Thymus (tissue), 11 donors: ENCODE measurements around the gene TUBGCP2. TPM values are rescaled to one million over a fixed set of nuclear protein-coding genes. Genes with fewer than 3 reads are reported as not detected.
"Not testable (repeated sequence)": the region's sequence is repeated elsewhere in the genome, so short reads cannot be mapped to it uniquely, and the experiment has no call there.

ENCODE experiments used
- DNase-seq, 9 donors: peaks; one replicate each; pipeline ENCODE4 v3.0.0-alpha.2; 2013; ENCODE audit warnings: low spot score in 9 of 9, low read depth in 6 of 9, missing footprints in 1 of 9
- H3K27ac ChIP-seq, 2 donors: one replicate each; pipeline ENCODE4 v1.5.1; 2013; ENCODE audit warnings: control low read depth in 1 of 2, low read depth in 1 of 2, low read length in 1 of 2, mild to moderate bottlenecking in 1 of 2, moderate library complexity in 1 of 2
- H3K27me3 ChIP-seq, 2 donors: one replicate each; pipeline ENCODE4 v1.5.1; 2013; ENCODE audit warnings: low read length in 1 of 2; ENCODE audit not compliant: control insufficient read depth in 2 of 2, insufficient read depth in 1 of 2
- H3K36me3 ChIP-seq, 2 donors: one replicate each; pipeline ENCODE4 v1.5.1; 2013; ENCODE audit warnings: low read length in 1 of 2, mild to moderate bottlenecking in 1 of 2, moderate library complexity in 1 of 2; ENCODE audit not compliant: control insufficient read depth in 2 of 2, insufficient read depth in 2 of 2
- H3K4me1 ChIP-seq, 2 donors: one replicate each; pipeline ENCODE4 v1.5.1; 2013; ENCODE audit warnings: low read length in 2 of 2; ENCODE audit not compliant: control insufficient read depth in 2 of 2, insufficient read depth in 2 of 2
- H3K4me3 ChIP-seq, 2 donors: one replicate each; pipeline ENCODE4 v1.5.1; 2013; ENCODE audit warnings: low read length in 2 of 2, control low read depth in 1 of 2, mild to moderate bottlenecking in 1 of 2
- H3K9me3 ChIP-seq, 2 donors: one replicate each; pipeline ENCODE4 v1.5.1; 2013; ENCODE audit warnings: low read length in 1 of 2, mild to moderate bottlenecking in 1 of 2; ENCODE audit not compliant: control insufficient read depth in 2 of 2, insufficient read depth in 1 of 2
- WGBS: extraction: QIAGEN DNeasy Blood & Tissue Kit; methylation state at CpG from one replicate; pipeline ENCODE4 v1.1.7; 2013; 5-methylcytosine and 5-hydroxymethylcytosine counted together
- polyA plus RNA-seq: library from polyadenylated mRNA; stranded (reverse); fragments of 200-250 nt; gene quantifications from one replicate; pipeline ENCODE4 v1.2.3, GENCODE V29; 2013
- total RNA-seq: library from RNA; stranded (reverse); fragments of 120-200 nt; gene quantifications from one replicate; pipeline ENCODE4 v1.2.4, GENCODE V29; 2013
- donor health status: healthy.

The TUBGCP2 gene
- total and polyA plus RNA-seq, 2 donors: 26.9 to 164 TPM

GRCh38 chr10:133268532-133268931 is 40.1 kb downstream of the TUBGCP2 start:
- H3K27me3 ChIP-seq: no peaks in the 10 kb centered on the region
- 96% methylated on average over 22 of the region's 22 CpGs for WGBS
- H3K4me3 ChIP-seq: no peak overlapping the region
- no peaks in the 10 kb centered on the region for H3K9me3 ChIP-seq
- peaks cover 0 to 3% of the 10 kb centered on the region in 2 donors for H3K4me1 ChIP-seq
- DNase-seq: no peak
- no peaks in the 10 kb centered on the region for H3K36me3 ChIP-seq
- no peak overlapping the region for H3K27ac ChIP-seq

DNA sequence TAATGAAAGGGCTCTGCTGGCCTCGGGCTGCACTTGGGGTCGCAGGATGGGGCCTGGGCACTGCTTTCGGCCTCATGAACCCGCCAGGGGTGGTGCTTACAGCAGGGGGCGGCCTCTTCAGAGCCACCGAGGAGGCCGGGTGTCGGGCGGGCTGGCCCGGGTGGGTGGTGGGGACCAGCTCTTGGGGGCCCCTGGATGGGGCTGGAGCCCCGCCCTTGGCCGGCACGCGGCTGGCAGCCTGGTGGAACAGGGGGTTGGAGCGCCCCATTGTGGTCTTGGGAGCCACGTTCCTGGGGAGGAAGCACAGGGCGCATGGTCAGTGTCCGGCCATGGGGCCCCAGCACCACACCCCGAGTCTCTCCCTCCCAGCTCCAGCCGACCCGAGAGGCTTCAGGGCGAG is 40.8 kb downstream of the TUBGCP2 start:
- Histone ChIP-seq H3K4me1 (peaks cover 0 to 5% of the 10 kb centered on the region in 2 donors), H3K27me3 (peaks cover 0 to 2% of the 10 kb centered on the region in 2 donors), H3K9me3 (no peaks in the 10 kb centered on the region), H3K36me3 (no peaks in the 10 kb centered on the region), H3K27ac (no peak overlapping the region), H3K4me3 (no peak overlapping the region)
- no peak for DNase-seq
- WGBS: 97% methylated on average over 22 of the region's 22 CpGs

DNA sequence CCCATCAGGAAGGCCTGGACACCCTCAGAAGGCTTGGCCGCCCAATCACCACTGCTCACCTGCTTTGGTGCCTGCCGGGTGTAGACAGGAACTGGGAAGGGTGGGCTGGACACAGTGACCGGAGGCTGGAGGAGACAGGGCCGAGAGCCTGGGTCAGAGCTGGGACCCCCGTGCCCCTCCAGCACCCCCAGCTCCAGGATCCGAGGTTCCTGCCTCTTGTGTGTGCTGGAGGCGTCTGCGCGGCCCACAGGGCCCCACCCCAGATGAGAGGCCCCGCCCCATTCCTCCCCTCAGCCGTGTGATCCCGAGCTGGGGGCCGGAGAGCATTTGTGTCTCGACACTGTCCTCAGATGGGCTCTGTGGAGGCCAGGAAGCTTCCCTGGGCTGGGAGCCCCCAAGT is 41.4 kb downstream of the TUBGCP2 start:
- Histone ChIP-seq H3K27me3 (peaks cover 0 to 7% of the 10 kb centered on the region in 2 donors), H3K9me3 (no peaks in the 10 kb centered on the region), H3K4me1 (peaks cover 2 to 10% of the 10 kb centered on the region in 2 donors), H3K4me3 (no peak overlapping the region), H3K27ac (no peak overlapping the region), H3K36me3 (no peaks in the 10 kb centered on the region)
- 96% methylated on average over 14 of the region's 14 CpGs for WGBS
- DNase-seq: no peak

DNA sequence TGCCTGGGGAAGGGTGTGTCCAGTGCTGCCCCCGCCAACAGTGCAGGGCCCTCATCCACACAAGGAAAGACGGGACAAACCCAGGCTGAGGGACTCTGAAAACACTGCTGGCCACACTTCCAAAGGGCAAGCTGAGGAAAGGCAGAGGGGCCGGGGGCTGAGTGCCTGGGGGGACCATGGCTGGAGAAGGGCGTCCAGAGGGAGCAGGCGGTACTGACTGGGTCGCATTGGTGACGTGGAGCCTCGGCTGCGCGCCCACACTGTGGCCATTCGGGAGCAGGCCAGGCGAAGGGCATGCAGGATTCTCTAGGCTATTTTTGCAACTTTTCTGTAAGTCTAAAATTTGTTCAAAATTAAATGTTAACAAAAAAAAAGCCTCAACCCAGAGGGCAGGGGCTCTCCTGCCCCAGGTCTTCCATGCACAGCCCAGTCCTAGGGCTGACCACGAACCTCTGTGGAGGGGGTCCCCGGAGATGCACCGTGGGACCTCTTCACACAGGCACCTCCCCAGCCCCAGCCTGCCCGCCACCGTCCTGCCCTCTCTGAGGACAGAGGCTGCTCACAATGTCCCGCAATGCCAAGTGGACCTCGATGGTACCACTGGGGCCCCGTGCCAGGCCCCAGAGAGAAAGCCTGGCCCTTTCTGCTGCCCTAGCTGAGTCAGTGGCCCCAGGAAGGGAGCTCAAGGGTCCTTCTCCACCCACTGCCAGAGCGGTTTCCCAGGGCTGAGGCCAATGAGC is 42.4 kb downstream of the TUBGCP2 start:
- H3K4me3 ChIP-seq: no peak overlapping the region
- 97% methylated on average over 21 of the region's 21 CpGs for WGBS
- no peaks in the 10 kb centered on the region for H3K9me3 ChIP-seq
- H3K4me1 ChIP-seq: peaks cover 3 to 15% of the 10 kb centered on the region in 2 donors
- no peak for DNase-seq
- H3K27ac ChIP-seq: no peak overlapping the region
- H3K36me3 ChIP-seq: no peaks in the 10 kb centered on the region
- peaks cover 0 to 9% of the 10 kb centered on the region in 2 donors for H3K27me3 ChIP-seq

- peaks cover 3 to 22% of the 10 kb centered on the region in 2 donors for H3K4me1 ChIP-seq
- not testable (repeated sequence) for H3K27ac ChIP-seq, H3K4me3 ChIP-seq, H3K9me3 ChIP-seq, DNase-seq, H3K36me3 ChIP-seq
- WGBS: 94% methylated on average over 10 of the region's 10 CpGs
- peaks cover 0 to 13% of the 10 kb centered on the region in 2 donors for H3K27me3 ChIP-seq
Measured at GRCh38 chr10:133265052-133265451, 43.6 kb downstream of the TUBGCP2 start.

GRCh38 chr10:133264461-133264860 is 44.2 kb downstream of the TUBGCP2 start:
- peak in 1 of 9 donors; percentile 36 for DNase-seq
- H3K27ac ChIP-seq: no peak overlapping the region
- H3K27me3 ChIP-seq: peaks cover 0 to 16% of the 10 kb centered on the region in 2 donors
- H3K9me3 ChIP-seq: peaks cover 0 to 5% of the 10 kb centered on the region in 2 donors
- H3K4me1 ChIP-seq: peaks cover 6 to 28% of the 10 kb centered on the region in 2 donors
- WGBS: 88% methylated on average over 9 of the region's 9 CpGs
- no peaks in the 10 kb centered on the region for H3K36me3 ChIP-seq
- H3K4me3 ChIP-seq: no peak overlapping the region

DNA sequence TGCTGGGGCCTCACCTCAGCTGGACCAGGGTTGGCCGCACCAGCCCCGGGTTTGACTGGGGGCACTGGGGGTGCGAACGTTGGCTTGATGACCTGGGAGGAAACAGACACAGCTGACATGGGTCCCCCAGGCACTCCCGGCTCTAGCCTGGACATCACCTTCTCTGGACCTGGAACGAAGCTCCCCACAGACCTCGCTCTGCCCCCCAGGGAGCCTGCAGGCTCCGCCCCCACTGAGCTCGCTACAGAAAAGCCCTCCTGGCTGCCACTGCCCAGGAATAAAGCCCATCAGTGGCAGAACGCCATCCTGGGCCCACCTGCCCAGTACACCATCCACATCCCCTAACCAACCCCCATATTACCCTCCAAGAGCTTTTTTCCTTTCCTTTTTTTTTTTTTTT is 45.0 kb downstream of the TUBGCP2 start:
- H3K27ac ChIP-seq: no peak overlapping the region
- peaks cover 0 to 5% of the 10 kb centered on the region in 2 donors for H3K9me3 ChIP-seq
- peaks cover 0 to 24% of the 10 kb centered on the region in 2 donors for H3K27me3 ChIP-seq
- H3K4me3 ChIP-seq: no peak overlapping the region
- H3K4me1 ChIP-seq: peaks cover 13 to 36% of the 10 kb centered on the region in 2 donors
- no peak for DNase-seq
- H3K36me3 ChIP-seq: no peaks in the 10 kb centered on the region
- WGBS: 96% methylated on average over 10 of the region's 10 CpGs

DNA sequence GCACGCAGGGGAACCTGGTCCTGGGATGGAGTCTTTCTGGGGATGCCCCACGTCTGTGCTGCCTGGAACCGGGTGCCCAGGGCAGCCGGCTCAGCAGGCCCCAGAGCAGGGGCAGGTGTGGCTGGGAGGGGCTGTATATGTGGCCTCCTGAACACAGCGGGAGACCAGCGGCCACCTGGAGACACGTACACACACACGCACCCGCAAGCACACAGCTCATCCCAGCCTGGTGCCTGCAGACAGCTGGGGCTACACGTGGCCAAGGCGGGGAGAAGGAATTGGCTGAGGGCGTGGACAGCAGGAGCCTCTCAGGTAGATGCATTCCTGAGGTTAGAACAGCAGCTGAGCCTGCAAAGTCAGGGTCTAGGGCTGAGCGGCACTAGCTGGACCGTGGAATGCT is 46.0 kb downstream of the TUBGCP2 start:
- peaks cover 0 to 5% of the 10 kb centered on the region in 2 donors for H3K9me3 ChIP-seq
- no peak overlapping the region for H3K4me3 ChIP-seq
- DNase-seq: no peak
- no peak overlapping the region for H3K27ac ChIP-seq
- WGBS: 94% methylated on average over 14 of the region's 14 CpGs
- peaks cover 0 to 34% of the 10 kb centered on the region in 2 donors for H3K27me3 ChIP-seq
- H3K36me3 ChIP-seq: no peaks in the 10 kb centered on the region
- peaks cover 23 to 46% of the 10 kb centered on the region in 2 donors for H3K4me1 ChIP-seq

GRCh38 chr10:133261726-133262325 is 46.8 kb downstream of the TUBGCP2 start:
- H3K4me3 ChIP-seq: peak overlapping the region; percentile 46 to 85
- H3K36me3 ChIP-seq: no peaks in the 10 kb centered on the region
- 2% methylated on average over 79 of the region's 79 CpGs for WGBS
- H3K9me3 ChIP-seq: peaks cover 0 to 5% of the 10 kb centered on the region in 2 donors
- H3K27me3 ChIP-seq: peaks cover 0 to 43% of the 10 kb centered on the region in 2 donors
- DNase-seq: peak in 4 of 9 donors; percentile 42 to 67 (median 55)
- peaks cover 26 to 52% of the 10 kb centered on the region in 2 donors for H3K4me1 ChIP-seq
- H3K27ac ChIP-seq: peak overlapping the region in 1 of 2 donors; percentile 81
